Testis (tissue), 3 donors: ENCODE results near the gene OR2L8. TPM values are rescaled to one million over a fixed set of nuclear protein-coding genes. Genes with fewer than 3 reads are reported as not detected.

Experiments used
- DNase-seq: peaks from one replicate; pipeline ENCODE4 v3.0.0-alpha.2; 2019
- H3K27ac ChIP-seq, 2 donors: fragments of 200-600 bp; sonication (generic); one replicate each; pipeline ENCODE4 v1.5.1; 2019
- H3K27me3 ChIP-seq: fragments of 200-600 bp; sonication (generic); one replicate; pipeline ENCODE4 v1.5.1; 2019
- H3K36me3 ChIP-seq: fragments of 200-600 bp; sonication (generic); one replicate; pipeline ENCODE4 v1.5.1; 2017; ENCODE audit warnings: low read depth; ENCODE audit errors: missing control alignments
- H3K4me1 ChIP-seq: fragments of 200-600 bp; sonication (generic); one replicate; pipeline ENCODE4 v1.5.1; 2019
- H3K4me3 ChIP-seq, 2 donors: fragments of 200-600 bp; sonication (generic); one replicate each; pipeline ENCODE4 v1.5.1; 2017 to 2019
- H3K9me3 ChIP-seq: fragments of 200-600 bp; sonication (generic); one replicate; pipeline ENCODE4 v1.5.1; 2017
- CTCF ChIP-seq, 3 experiments: fragments of 450-650 bp in 2 of 3; fragments of 200-600 bp in 1 of 3; sonication (generic) in 1 of 3; IDR thresholded peaks; one replicate each; pipeline ENCODE4 v1.5.1; 2016 to 2019; ENCODE audit warnings: antibody characterized with exemption in 3 of 3, mild to moderate bottlenecking in 2 of 3, moderate library complexity in 1 of 3
- POLR2A ChIP-seq: fragments of 450-650 bp; IDR thresholded peaks from one replicate; pipeline ENCODE4 v1.6.1; 2017; ENCODE audit warnings: antibody characterized with exemption, mild to moderate bottlenecking, moderate library complexity
- WGBS, 2 donors: methylation state at CpG; one replicate each; pipeline ENCODE4 v1.1.5; 2018; 5-methylcytosine and 5-hydroxymethylcytosine counted together
- intact Hi-C: fragments of 100-400 bp; cut with DNase I; formaldehyde crosslinking; loops from one replicate; pipeline ENCODE4 v1.15.1; 2023; ENCODE audit warnings: low total_unique reads
- polyA plus RNA-seq: library from polyadenylated mRNA; stranded (reverse); fragments of 350-450 nt; fragmentation: Illumina TruSeq; extraction: RNeasy Lipid Tissue Mini Kit (QIAGEN cat#74804); gene quantifications from one replicate; pipeline ENCODE4 v1.2.3, GENCODE V29; 2014; ENCODE audit warnings: low read depth, low replicate concordance; ENCODE audit not compliant: insufficient read depth
- total RNA-seq, 2 donors: library from RNA; depleted of rRNA; stranded (reverse); fragments of >200 nt; gene quantifications; one replicate each; pipeline ENCODE4 v1.2.3, GENCODE V29; 2016

OR2L8 gene
- total and polyA plus RNA-seq, 3 donors from 2014 or later, result 0.43 to 0.87 TPM; not detected in 1

GRCh38 chr1:247962911-247963588, 14.4 kb downstream of the OR2L8 start:
- no peak overlapping the region for H3K27ac ChIP-seq
- intact Hi-C loops, result no loop called here
- no peaks in the 10 kb centered on the region for H3K4me1 ChIP-seq
- H3K36me3 ChIP-seq, result no peaks in the 10 kb centered on the region
- no peak for DNase-seq
- no peak overlapping the region for H3K4me3 ChIP-seq
- no peak for TF ChIP-seq POLR2A
- no peak for TF ChIP-seq CTCF (IDR thresholded peaks at IDR 0.05)
- WGBS, 2 donors, result 75 to 76% methylated on average over 4 of the region's 4 CpGs
- H3K27me3 ChIP-seq, result no peaks in the 10 kb centered on the region
- H3K9me3 ChIP-seq, result no peaks in the 10 kb centered on the region

GRCh38 chr1:247964933-247965332, 16.3 kb downstream of the OR2L8 start, which contains the start of gene OR2AK2:
Gene OR2AK2, plus strand, starts transcription at chr1:247965233. Its CDS starts 144 bp downstream, at chr1:247965377.
- Histone ChIP-seq H3K27ac (no peak within 1 kb of the TSS), H3K4me3 (no peak within 1 kb of the TSS), H3K4me1 (no peaks in the 10 kb centered on the region), H3K36me3 (no peaks in the 10 kb centered on the region), H3K9me3 (no peaks in the 10 kb centered on the region), H3K27me3 (no peaks in the 10 kb centered on the region)
- DNase-seq, result no peak
- TF ChIP-seq CTCF (IDR thresholded peaks at IDR 0.05), result no peak
- no peak for TF ChIP-seq POLR2A
- WGBS, 2 donors, result 91 to 97% methylated on average over 2 of the region's 2 CpGs
- intact Hi-C loops, result no loop called here

- Histone ChIP-seq H3K36me3 (no peaks in the 10 kb centered on the region), H3K9me3 (no peaks in the 10 kb centered on the region), H3K27ac (no peak overlapping the region), H3K4me1 (no peaks in the 10 kb centered on the region), H3K27me3 (no peaks in the 10 kb centered on the region), H3K4me3 (no peak overlapping the region)
- 75 to 86% methylated on average over 5 of the region's 5 CpGs for WGBS, 2 donors
- TF ChIP-seq POLR2A (no peak), CTCF (IDR thresholded peaks at IDR 0.05) (no peak)
- no peak for DNase-seq
- intact Hi-C loops, result no loop called here
These were observed 18.0 kb downstream of the OR2L8 start for GRCh38 chr1:247966532-247967204.

GRCh38 chr1:247992986-247993385, 44.3 kb downstream of the OR2L8 start:
- WGBS, 2 donors, result 66 to 68% methylated on average over 2 of the region's 2 CpGs
- no peak for TF ChIP-seq CTCF (IDR thresholded peaks at IDR 0.05)
- no peak for TF ChIP-seq POLR2A
- H3K36me3 ChIP-seq, result no peaks in the 10 kb centered on the region
- H3K4me1 ChIP-seq, result no peaks in the 10 kb centered on the region
- H3K27ac ChIP-seq, result no peak overlapping the region
- intact Hi-C loops, result no loop called here
- DNase-seq, result no peak
- no peak overlapping the region for H3K4me3 ChIP-seq
- no peaks in the 10 kb centered on the region for H3K27me3 ChIP-seq
- H3K9me3 ChIP-seq, result no peaks in the 10 kb centered on the region
